HepG2 (cell line): ENCODE results near the gene VAV2. TPM values are rescaled to one million over a fixed set of nuclear protein-coding genes. Genes with fewer than 3 reads are reported as not detected.

Source experiments
- ASH2L ChIP-seq: fragments of 300-600, 200-600 bp; sonication (generic); IDR thresholded peaks from 2 replicates; pipeline ENCODE4 v1.7.0; 2017; ENCODE audit warnings: low read depth, mild to moderate bottlenecking, moderate library complexity, mixed read lengths, low read length; ENCODE audit not compliant: insufficient read length
- ATF2 ChIP-seq: sonication (generic); formaldehyde crosslinking; IDR thresholded peaks from 2 replicates; pipeline ENCODE4 v1.4.0; 2020; ENCODE audit warnings: missing genetic modification reagents
- CBX5 ChIP-seq: sonication (generic); formaldehyde crosslinking; IDR thresholded peaks from 2 replicates; pipeline ENCODE4 v1.4.0; 2020; ENCODE audit warnings: missing genetic modification reagents, borderline replicate concordance
- ELF4 ChIP-seq: sonication (generic); formaldehyde crosslinking; IDR thresholded peaks from 2 replicates; pipeline ENCODE4 v1.5.0; 2020; ENCODE audit warnings: missing genetic modification reagents, mild to moderate bottlenecking, moderate library complexity, borderline replicate concordance
- GATAD1 ChIP-seq: IDR thresholded peaks from 2 replicates; pipeline ENCODE4 v1.6.1; 2016; ENCODE audit warnings: missing genetic modification reagents, missing compliant biosample characterization
- HMGXB3 ChIP-seq: sonication (generic); formaldehyde crosslinking; IDR thresholded peaks from 2 replicates; pipeline ENCODE4 v1.4.0; 2020; ENCODE audit warnings: missing genetic modification reagents, borderline replicate concordance
- HNRNPL ChIP-seq: fragments of 200-400 bp; formaldehyde crosslinking; IDR thresholded peaks from 2 replicates; pipeline ENCODE4 v1.6.1; 2017; ENCODE audit warnings: mild to moderate bottlenecking, low read depth, low read length
- MED8 ChIP-seq: sonication (generic); formaldehyde crosslinking; IDR thresholded peaks from 2 replicates; pipeline ENCODE4 v1.8.1; 2023; ENCODE audit warnings: mild to moderate bottlenecking, missing genetic modification reagents; ENCODE audit not compliant: insufficient replicate concordance
- MTF1 ChIP-seq: sonication (generic); formaldehyde crosslinking; IDR thresholded peaks from 2 replicates; pipeline ENCODE4 v1.5.0; 2020; ENCODE audit warnings: missing genetic modification reagents
- NCOA1 ChIP-seq: sonication (generic); formaldehyde crosslinking; IDR thresholded peaks from 2 replicates; pipeline ENCODE4 v1.9.0; 2021; ENCODE audit warnings: missing genetic modification reagents
- NPAS2 ChIP-seq: sonication (generic); formaldehyde crosslinking; IDR thresholded peaks from 2 replicates; pipeline ENCODE4 v1.8.0; 2022; ENCODE audit warnings: mild to moderate bottlenecking, missing genetic modification reagents, borderline replicate concordance
- RARG ChIP-seq: sonication (generic); formaldehyde crosslinking; IDR thresholded peaks from 2 replicates; pipeline ENCODE4 v1.4.0; 2020; ENCODE audit warnings: low read depth, mild to moderate bottlenecking, missing genetic modification reagents
- RBFOX2 ChIP-seq: fragments of 200-400 bp; formaldehyde crosslinking; IDR thresholded peaks from 2 replicates; pipeline ENCODE4 v1.6.1; 2017; ENCODE audit warnings: low read depth, mild to moderate bottlenecking, low read length
- REST ChIP-seq, 2 experiments: IDR thresholded peaks; 2 replicates each; pipeline ENCODE4 v1.6.1; 2011 to 2012; ENCODE audit warnings: low read length in 2 of 2, borderline replicate concordance in 1 of 2, low read depth in 1 of 2, mild to moderate bottlenecking in 1 of 2, moderate library complexity in 1 of 2
- SMC3 ChIP-seq: IDR thresholded peaks from 2 replicates; pipeline ENCODE4 v1.6.1; 2011; ENCODE audit warnings: low read length, improper control_type of control experiment
- SP1 ChIP-seq, 2 experiments: fragments of 450-650 bp in 1 of 2; sonication (generic) in 1 of 2; formaldehyde crosslinking in 1 of 2; IDR thresholded peaks; 2 replicates each; pipeline versions ENCODE4 v1.4.0 to v1.6.1; 2016 to 2020; ENCODE audit warnings: missing genetic modification reagents in 1 of 2
- TGIF2 ChIP-seq: IDR thresholded peaks from 2 replicates; pipeline ENCODE4 v1.6.1; 2016; ENCODE audit warnings: control low read depth, missing compliant biosample characterization
- ZMAT5 ChIP-seq: sonication (generic); formaldehyde crosslinking; IDR thresholded peaks from 2 replicates; pipeline ENCODE4 v1.5.0; 2020; ENCODE audit warnings: mild to moderate bottlenecking, low read depth, missing genetic modification reagents, borderline replicate concordance
- ZMYM4 ChIP-seq: sonication (generic); formaldehyde crosslinking; IDR thresholded peaks from 2 replicates; pipeline ENCODE4 v1.8.1; 2023; ENCODE audit warnings: mild to moderate bottlenecking, missing genetic modification reagents
- ZNF383 ChIP-seq: sonication (generic); formaldehyde crosslinking; IDR thresholded peaks from 2 replicates; pipeline ENCODE4 v1.4.0; 2020; ENCODE audit warnings: missing genetic modification reagents, mild to moderate bottlenecking, borderline replicate concordance
- ZNF724P ChIP-seq: sonication (generic); formaldehyde crosslinking; IDR thresholded peaks from 2 replicates; pipeline ENCODE4 v1.8.0; 2022; ENCODE audit warnings: missing genetic modification reagents, borderline replicate concordance
- polyA plus RNA-seq, 8 experiments: library from polyadenylated mRNA; depleted of rRNA in 3 of 8; stranded (reverse) in 7 of 8; unstranded in 1 of 8; fragments of >200 nt; fragmentation: Illumina TruSeq in 4 of 8; extraction: Trizol in 4 of 8; gene quantifications; 2 replicates each; pipeline versions ENCODE4 v1.2.1 to v1.2.3, GENCODE V29; 2011 to 2016; ENCODE audit warnings: low read depth in 4 of 8, missing spikeins in 1 of 8, mixed read lengths in 1 of 8; ENCODE audit not compliant: insufficient read depth in 1 of 8
- total RNA-seq, 5 experiments: library from RNA; depleted of rRNA; stranded (reverse); fragments of >200 nt; fragmentation: Illumina TruSeq; extraction: Trizol; gene quantifications; 2 replicates each; pipeline ENCODE4 v1.2.3, GENCODE V29; 2016; ENCODE audit warnings: low read depth in 1 of 5

VAV2 gene
- total and polyA plus RNA-seq, 2 of the 13 experiments (the other 11 are each of a cell fraction or from before 2014, with no cell fraction given): 22.5 to 22.9 TPM

GRCh38 chr9:133924453-133924852 is 67.7 kb downstream of the VAV2 start (continued):
- TF ChIP-seq NPAS2 (CRISPR knock-in tag): no peak
- TF ChIP-seq ZNF383 (CRISPR knock-in tag): no peak
- TF ChIP-seq ATF2 (CRISPR knock-in tag): no peak
- TF ChIP-seq RARG: no peak
- no peak for TF ChIP-seq MTF1 (CRISPR knock-in tag)
- no peak for TF ChIP-seq MED8 (CRISPR knock-in tag)
- TF ChIP-seq ZNF724P (CRISPR knock-in tag): no peak
- no peak for TF ChIP-seq ASH2L
- TF ChIP-seq NCOA1 (CRISPR knock-in tag): no peak
- TF ChIP-seq HMGXB3 (CRISPR knock-in tag): no peak
- no peak for TF ChIP-seq HNRNPL
- TF ChIP-seq REST (IDR thresholded peaks at IDR 0.05; ENCODE audit: borderline replicate concordance in 1 of 2, low read depth in 1 of 2, low read length in 2 of 2): no peak
- TF ChIP-seq ELF4 (CRISPR knock-in tag): no peak
- TF ChIP-seq ZMYM4 (CRISPR knock-in tag): peak; percentile 32; the same call in 1 of the 2 replicates
- no peak for TF ChIP-seq CBX5 (CRISPR knock-in tag)
- TF ChIP-seq ZMAT5 (CRISPR knock-in tag): no peak
- peak; percentile 38; the same call in 1 of the 2 replicates for TF ChIP-seq SMC3
- TF ChIP-seq TGIF2 (CRISPR knock-in tag): no peak
- no peak for TF ChIP-seq RBFOX2
- no peak for TF ChIP-seq GATAD1
- TF ChIP-seq SP1 (IDR thresholded peaks at IDR 0.05): no peak
- no peak for TF ChIP-seq SP1 (CRISPR knock-in tag; IDR thresholded peaks at IDR 0.05)
